NOMO-1 (cell line): ENCODE results near the gene FAT1.
A peak's percentile ranks its signal among the peaks of the same experiment; 100 is the strongest.

Source experiments
- DNase-seq, 2 experiments: peaks; one replicate each; lab custom pipeline; 2025; ENCODE audit not compliant: unreplicated experiment in 2 of 2; lab: John Stamatoyannopoulos, UW

Gene FAT1

DNA sequence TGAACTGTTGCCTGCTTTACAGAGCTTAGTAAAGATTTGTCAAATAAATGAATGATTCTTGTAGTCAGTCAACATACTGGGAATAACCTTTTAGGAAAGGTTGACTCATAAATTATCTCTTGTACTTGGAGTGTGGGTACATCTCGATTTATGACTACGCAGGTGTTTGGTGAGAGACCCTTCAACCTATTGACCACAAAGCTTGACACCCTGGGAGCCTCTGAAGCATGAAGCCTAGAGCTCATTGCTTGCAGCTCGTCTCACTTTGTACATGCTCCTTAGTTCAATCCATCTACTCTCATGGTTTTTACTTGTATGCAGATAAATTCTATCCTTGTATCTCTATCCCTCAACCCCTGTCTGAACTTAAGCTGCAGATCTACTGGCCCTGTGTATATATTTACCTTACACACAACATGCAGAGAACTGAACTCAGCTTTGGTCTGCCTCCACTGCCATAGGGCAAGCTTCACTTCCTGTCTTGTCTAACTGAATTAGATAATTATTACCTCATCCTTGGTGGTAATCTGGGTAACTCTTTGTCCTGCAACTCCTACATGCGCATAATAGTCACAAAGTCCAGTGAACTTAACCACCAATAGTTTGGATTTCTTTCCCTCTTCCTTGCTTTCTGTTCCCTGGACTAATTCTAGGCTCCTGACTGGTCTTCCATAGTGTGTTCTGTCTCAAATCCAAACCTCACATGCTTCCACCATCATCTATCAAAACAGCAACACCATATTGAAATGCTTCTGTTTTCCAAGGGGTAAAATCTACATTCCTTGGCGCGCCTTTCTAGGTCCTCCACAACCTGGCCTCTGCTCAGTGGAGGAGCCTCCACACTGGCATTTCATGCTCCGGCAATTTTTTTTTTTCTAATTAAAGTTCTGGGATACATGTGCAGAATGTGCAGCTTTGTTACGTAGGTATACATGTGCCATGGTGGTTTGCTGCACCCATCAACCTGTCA is 32.2 kb upstream of the FAT1 start:
- DNase-seq, result no peak

DNA sequence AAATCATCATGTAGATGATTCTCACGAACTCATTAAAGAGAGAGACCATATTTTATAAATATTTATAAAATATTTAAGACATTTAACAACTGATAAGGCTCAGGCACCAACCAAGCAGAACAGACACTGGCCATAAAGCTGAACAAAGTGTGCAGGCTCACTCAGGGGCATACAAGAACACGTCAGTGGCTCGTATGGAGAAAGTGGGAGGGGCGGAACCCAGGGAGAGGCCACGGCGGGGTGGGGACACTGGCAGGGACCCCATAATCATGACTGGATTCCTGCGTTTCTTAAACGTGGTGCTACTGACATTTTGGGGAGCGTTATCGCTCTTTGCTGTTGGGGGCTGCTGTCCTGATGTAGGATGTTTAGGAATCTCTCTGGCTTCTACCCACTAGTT is 31.3 kb upstream of the FAT1 start:
- DNase-seq, result no peak

DNA sequence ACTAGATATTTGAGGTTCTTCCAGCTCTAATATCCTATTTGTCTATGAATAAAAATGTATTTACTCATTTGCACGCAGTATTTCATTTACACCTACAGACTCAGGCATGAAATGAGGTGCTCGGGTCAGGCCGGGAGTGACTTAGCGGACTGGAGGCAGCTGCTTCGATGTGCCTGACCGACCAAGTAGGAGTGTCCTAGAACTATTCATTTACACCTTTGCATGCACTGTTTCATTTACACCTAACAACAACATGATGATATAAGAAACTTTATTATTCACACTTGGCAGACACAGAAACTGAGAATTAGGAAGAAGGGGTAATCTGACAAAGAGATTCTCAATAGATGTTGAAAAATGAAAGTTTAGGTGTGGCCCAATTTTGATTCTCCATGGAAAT is 28.7 kb upstream of the FAT1 start:
- DNase-seq, result no peak

DNA sequence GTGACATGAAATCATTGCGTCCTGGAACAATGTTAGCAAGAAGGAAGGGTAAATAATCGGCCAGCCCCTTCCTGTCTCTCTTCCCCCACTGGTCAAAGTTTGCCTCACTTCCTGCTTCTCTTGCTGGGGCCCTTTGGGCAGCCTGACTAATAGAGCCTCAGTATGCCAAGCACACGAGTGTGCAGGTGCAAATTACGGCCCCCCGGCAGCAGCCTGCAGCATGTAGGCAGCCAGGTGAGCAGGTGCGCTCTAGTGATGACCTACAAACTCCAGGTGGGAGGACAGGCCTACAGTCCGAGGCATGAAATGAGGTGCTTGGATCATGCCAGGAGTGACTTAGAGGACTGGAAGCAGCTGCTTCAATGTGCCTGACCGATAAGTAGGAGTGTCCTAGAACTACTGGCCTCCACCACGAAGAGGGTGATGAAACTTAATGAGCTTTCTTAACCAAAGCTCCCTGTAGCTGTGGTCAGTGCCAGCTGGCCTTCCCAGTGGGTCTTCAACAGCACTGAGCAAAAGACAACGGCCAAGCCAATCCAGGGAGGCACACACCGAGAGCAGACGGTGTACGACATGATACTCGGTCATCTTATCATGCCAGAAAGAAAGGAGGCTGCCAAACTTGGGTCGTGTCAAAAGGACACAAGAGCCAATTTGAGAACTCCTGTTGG is 26.1 kb upstream of the FAT1 start:
- no peak for DNase-seq

DNA sequence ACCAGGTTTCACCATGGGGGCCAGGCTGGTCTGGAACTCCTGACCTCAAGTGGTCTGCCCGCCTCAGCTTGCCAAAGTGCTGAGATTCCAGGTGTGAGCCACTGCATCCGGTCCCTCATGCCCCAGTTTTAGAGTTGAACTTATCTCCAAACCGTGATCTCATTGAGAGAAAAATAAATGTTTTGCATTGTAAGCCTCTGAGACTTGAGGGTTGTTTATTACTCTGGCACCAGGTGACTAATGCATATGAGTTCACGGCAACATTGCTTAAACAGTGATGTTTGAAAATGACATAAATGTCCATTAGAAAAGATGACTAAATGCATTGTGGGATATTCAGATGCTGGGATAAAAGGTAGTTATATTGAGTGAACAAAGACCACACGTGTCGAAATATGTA is 22.9 kb upstream of the FAT1 start:
- DNase-seq, result no peak

DNA sequence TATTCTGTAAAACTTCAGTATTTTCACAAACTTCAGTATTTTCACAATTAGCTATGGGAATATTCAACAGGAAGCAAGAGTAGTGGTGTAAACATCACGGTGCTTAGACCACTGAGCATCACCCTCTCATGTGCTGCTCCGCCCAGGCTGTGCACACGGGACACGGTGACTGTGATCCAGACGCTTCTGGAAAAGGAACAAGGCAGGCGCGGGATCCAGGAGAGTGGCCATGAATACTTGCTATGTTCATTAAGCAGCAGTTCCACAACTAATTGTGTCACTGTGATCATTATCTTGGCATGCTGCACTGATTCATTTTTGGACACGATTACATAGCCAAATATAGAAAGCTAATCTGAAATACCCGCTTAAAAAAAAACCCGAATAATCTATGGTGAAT is 19.6 kb upstream of the FAT1 start:
- no peak for DNase-seq

DNA sequence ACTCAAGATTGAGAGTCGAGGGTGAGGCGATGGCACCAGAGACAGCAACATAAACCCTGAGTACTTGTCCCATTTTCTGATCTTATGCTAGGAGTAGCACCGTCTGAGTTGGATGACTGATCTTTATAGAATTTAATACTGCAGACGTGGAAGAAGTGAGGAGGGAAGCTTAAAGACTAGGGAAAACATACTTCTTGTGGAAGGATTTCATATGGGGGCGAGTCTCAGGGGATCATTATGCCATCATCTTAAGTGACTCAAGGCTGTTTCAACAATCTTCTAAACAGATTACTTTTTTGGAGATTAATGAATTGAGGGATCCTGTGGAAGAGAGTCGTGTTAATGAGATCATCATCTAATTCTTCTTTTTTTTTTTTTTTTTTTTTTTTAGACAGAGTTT is 17.2 kb upstream of the FAT1 start:
- no peak for DNase-seq

DNA sequence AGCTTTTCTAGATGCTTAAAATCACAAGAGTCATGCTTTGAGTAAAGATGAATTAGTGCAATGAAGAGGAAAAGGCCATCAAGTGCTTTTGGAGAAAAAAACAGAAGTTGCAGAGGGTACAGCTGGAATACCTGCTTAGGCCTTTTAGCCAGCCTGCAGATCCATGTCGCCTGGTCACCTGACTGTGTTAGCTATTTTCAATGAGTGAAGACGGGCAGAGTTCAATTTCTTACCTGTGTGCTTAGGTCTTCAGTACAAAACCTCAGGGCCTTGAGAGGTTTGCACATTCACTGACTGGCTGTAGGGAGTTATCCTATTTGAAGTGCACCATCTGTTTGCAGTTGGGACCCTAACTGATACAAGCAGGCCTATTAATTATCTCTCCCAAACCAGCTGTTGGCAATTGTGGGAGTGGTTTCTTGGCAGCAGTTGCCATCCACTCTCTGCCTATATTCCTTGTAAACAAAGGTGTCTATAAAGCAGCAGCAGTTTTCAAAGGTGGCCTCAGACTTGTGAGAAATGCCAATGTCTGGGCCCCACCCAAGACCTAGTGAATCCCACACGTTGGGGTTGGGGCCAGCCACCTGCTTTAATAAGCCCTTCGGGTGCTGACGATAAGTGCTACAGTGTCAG is 16.3 kb upstream of the FAT1 start:
- no peak for DNase-seq

DNA sequence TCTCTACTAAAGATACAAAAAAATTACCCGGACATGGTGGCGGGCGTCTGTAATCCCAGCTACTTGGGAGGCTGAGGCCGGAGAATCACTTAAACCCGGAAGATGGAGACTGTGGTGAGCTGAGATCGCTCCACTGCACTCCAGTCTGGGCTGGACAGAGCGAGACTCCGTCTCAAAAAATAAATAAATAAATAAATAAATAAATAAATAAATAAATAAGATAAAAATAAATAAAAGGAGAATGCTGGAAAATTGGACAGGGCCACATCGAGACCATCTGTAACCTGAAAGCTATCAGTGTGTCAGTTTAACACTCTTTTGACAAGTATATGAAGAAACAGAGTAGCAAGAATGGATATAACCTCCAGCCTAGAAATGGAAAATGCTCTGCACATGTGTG is 15.7 kb upstream of the FAT1 start:
- no peak for DNase-seq

DNA sequence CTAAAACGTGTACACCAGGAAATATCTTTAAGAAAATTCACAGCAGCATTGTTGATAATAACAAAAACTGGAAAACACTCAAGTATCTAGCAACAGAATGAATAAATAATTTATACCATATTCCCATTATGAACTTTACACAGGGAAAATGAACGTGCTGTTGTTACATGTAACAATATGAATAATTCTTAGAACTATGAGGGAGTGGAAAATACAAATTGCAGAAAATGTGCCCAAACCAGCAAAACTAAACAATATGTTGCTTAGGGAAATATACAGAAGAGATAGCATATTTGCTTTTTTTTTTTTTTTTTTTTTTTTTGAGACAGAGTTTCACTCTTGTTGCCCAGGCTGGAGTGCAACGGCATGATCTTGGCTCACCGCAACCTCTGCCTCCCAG is 14.8 kb upstream of the FAT1 start:
- no peak for DNase-seq

DNA sequence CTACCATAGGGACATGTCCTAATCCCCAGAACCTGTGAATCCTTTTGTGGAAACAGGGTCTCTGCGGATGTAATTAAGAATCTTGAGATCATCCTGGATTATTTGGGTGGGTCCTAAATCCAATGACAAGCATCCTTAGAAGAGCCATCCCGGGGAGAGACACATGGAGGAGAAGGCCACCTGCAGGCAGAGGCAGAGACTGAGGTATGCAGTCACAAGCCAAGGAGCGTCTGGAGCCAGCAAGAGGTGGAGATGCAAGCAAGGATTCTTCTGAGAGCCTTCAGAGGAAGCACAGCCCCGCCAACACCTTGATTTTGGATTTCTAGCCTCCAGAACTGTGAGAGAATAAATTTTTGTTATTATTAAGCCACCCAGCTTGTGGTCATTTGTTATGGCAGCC is 13.8 kb upstream of the FAT1 start:
- DNase-seq, result no peak

DNA sequence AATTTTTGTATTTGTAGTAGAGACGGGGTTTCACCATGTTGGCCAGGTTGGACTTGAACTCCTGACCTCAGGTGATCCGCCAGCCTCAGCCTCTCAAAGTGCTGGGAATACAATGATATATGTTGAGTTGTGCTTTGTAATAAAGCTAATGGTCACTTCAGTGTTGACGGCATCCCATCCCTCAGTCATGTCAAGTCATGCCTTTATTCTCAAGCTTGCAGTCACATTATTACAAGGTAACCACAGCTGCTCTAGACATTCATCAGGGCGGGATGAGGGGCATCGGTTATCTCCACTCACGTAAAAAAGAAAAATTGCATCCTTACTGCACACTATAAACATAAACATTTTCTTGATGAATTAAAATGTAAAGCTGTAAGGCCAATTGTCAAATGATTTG is 12.8 kb upstream of the FAT1 start:
- DNase-seq, result no peak

DNA sequence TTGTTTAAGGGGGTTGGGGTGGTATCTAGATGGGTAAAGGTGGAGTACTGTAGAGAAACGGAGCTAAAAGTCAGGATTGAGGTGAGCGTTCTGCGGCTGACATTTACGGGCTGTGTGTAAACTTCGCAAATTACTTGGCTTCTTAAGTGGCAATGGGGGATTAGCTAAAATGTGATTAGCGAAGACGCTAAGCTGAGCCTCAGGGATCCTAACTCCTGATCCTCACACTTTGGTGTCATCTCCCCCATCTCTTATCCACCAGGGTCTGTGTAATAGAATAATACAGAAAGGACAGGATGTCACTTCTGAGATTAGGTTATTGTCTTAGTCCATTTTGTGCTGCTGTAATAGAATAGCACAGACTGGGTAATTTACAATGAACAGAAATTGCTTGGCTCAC is 10.6 kb upstream of the FAT1 start:
- no peak for DNase-seq

DNA sequence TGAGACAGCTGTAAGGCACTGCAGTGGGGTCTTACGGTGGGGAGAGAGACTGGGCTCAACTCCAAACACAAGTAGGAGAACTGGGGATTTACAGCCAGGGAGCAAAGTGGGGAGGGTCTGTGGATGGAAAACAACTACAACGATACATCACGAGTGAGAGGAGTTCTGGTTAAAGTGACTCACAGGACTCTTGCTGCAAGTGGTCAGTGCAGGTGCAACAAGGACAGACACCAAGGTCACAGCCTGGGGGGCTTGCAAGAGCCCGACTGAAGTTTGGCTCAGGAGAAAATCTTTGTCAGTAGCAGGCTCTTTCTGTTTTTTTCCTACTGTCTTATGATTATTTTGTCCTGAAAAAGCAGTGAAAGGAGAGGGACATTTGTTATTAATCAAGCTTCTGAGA is 10.1 kb upstream of the FAT1 start:
- no peak for DNase-seq

DNA sequence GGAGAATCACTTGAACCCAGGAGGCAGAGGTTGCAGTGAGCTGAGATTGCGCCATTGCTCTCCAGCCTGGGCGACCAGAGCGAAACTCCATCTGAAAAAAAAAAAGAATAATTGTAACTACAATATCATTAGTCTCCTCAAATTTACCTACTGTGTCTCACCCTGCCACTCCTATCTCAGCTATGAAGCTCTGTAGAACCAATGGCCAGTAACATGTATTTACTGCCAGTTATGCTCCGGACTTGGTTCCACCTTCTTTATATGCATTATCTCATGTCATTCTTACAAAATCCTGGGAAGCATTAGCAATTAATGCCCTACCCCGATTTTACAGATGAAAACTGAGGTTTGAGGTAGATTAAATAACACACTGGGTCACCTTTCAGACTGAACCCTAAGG is 7.0 kb upstream of the FAT1 start:
- no peak for DNase-seq

DNA sequence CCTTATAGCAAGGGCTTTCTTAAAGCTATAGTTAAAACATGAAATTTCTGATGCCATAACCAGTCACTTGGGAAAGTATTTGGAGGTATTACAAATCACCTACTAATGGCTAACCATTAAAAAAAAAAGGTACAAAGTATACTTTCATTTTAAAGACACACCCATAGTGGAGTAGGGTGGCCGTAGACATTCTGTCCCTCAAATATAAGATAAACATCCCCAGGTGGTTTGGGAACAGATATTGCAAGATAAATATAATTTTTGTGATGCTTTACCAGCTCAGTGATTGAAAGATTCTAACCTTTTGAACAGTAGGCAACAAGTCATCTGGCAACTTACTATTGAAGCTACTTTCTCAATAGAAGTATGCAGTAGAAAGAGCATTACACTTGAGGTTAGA is 6.2 kb upstream of the FAT1 start:
- no peak for DNase-seq

DNA sequence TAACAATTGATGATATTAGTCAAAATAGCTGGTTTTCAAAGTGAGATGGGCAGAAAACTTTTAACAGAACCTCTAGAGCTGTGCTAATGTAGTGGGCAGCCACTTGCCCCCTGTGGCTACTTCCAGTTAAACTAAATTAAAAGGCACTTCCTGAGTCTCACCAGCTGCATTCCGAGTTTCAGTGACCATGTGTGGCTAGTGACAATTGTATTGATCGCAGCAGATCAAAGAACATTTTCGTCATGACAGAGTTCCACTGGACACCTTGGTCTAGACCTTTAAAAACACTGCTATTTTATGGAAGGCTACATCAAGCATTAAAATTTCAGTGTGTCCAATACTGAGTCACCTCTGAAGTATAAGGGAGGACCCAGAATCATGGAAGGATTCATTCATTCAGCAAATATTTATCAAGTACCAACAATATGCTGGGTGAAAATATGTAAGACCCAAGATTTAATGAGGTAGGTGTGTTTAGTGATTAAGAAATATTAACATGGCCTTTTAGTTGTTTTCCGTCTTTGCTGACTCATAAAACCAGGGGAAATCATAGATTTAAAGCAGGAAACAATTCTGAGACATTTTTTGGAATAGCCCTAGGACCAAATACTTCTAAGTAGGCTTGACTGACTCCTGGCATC is 5.1 kb upstream of the FAT1 start:
- DNase-seq, result no peak

DNA sequence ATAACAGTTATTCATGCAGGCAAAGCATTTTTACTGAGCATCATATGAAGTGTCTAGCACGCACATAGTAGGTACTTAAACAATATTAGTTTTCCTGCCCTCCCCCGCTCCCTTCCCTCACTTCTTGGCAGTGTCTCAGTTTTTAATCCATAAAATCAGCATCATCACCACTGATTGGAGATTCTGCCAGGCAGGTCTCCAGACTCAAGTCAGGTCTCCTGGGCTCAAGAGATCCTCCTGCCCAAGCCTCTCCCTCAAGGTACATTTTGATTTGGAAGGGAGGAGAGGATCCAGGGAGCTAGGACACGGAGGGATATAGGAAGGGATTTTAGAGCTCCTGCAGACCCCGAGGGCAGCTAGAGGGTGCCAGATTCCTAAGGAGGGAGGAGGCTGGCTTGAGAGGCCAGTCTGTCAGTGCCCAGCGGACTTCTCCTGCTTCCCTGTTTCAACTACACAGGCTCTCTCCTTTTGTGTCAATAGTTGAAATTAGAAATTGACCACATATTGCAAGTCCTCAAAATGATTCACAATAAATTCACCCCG is 4.4 kb upstream of the FAT1 start:
- no peak for DNase-seq

DNA sequence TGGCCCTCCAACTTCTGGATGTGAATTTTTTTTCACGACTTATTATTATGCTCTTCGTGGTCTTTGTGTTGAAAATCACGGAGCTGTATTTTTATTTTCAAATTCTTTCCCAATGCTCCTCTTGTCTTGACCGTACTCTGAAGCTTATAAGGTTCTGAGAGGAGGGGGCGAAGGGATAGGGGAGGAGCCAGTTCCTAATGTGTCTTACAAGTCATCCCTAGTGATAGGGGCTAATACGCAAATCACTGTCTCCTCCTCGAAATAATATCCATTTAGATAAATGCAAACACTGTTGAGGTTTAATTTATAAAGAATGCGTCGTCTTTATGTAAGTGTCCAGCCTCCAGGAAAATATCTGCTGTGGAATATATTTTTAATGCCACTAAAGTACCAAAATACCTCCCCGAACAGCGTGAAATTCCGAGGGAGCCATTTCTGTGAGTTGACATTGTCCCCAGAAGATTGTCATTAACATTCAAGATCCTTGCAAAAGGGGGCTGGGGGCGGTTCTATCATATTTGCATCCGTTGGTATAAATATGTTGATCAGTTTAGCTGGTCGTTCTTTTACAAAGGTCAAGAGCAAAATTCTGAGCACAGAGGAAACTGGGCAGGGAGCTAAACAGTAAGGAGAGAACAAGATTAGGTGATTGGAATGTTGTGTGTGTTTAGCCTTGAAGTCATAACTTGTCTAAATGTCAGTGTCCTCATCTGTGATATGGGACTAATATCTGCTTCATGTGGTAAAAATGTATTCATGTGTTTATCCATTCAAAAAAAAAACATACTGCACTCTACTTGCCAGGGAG is 3.7 kb upstream of the FAT1 start:
- DNase-seq, result no peak

DNA sequence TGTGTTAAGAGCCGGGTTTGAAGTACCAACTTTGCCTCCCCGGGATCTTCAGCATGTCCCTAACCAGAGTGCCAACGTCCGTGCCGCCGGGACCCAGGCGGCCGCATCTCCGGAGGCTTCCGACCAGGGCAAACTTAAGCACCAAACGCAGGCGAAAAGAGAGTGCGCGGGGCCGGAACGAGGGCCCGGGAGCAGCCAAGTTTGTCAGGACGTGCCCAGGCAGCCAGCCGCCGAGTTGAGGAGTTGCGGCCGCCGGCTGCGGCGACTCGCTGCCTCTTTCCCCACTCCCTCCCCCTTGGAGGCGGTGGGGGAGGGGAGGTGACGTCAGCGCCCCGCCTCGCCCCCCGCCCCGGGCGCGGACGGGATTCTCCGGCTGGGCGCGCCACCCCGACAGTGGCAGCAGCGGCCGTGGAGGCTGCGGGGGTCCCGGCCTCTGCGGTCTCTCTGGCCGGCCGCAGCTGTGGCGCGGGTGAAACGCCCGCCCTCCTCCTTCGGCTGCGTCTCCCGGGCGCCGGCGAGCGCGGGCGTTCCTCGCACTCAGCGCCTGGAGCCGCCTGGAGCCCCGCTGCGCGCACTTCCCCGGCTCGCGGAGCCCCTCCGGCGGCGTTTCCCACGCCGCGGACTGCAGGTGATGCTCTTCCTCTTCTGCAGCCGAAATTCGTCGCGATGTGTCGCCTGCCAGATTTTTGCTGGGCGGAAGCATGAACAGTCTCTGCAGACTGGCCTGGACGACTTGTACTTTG is 2.9 kb upstream of the FAT1 start:
- peak in 1 of 2 experiments; percentile 15 for DNase-seq
